HepG2 (cell line): ENCODE measurements around the gene PPM1F. TPM values are rescaled to one million over a fixed set of nuclear protein-coding genes. Genes with fewer than 3 reads are reported as not detected.

Source experiments
- ATAC-seq: fragments of 200-7000 bp; cut with Tn5 transposase; 3 replicates; pipeline ENCODE4 v1.9.1; 2020; ENCODE audit warnings: mild to moderate bottlenecking, moderate library complexity
- BruUV-seq: library from RNA; stranded (reverse); fragments of 400-500 nt; replicated peaks from 2 replicates; lab custom pipeline; 2021; lab: Mats Ljungman, UMichigan
- CTCF ChIA-PET: fragments of 300-600 bp; formaldehyde crosslinking; extraction: SDS; loops from one replicate; lab custom pipeline; 2021; ENCODE audit warnings: low total read pairs, inconsistent platforms, low intra/inter-chr PET ratio; lab: Yijun Ruan, JAX
- POLR2A ChIA-PET: fragments of 350-600 bp; sonication (Branson Sonifier 250); formaldehyde crosslinking; loops from one replicate; lab custom pipeline; 2020; ENCODE audit warnings: antibody characterized with exemption, inconsistent platforms; lab: Yijun Ruan, JAX
- DNase-seq: peaks from one replicate; pipeline ENCODE4 v3.0.0-alpha.2; 2015; ENCODE audit warnings: low spot score
- FAIRE-seq: peaks from 3 replicates; lab custom pipeline; 2011; peaks lifted over from hg19 to GRCh38; lab: Jason Lieb, UNC
- H2AFZ ChIP-seq: one replicate; pipeline ENCODE4 v1.6.1; 2011; ENCODE audit warnings: low read length, inconsistent platforms
- H3K27ac ChIP-seq: fragments of 300-600 bp; 3 replicates; pipeline ENCODE4 v1.8.0; 2011; ENCODE audit warnings: mixed run types, mild to moderate bottlenecking, mixed read lengths, low read length, inconsistent platforms; ENCODE audit not compliant: insufficient read depth; ENCODE audit errors: extremely low read length
- H3K27me3 ChIP-seq, 2 experiments: fragments of 200-600 bp in 1 of 2; 2 replicates in 1 of 2; 3 replicates in 1 of 2; pipeline versions ENCODE4 v1.6.0 to v1.8.0; 2011; ENCODE audit warnings: low read length in 2 of 2, mild to moderate bottlenecking in 2 of 2, moderate library complexity in 2 of 2, inconsistent platforms in 1 of 2; ENCODE audit not compliant: insufficient read depth in 2 of 2, control insufficient read depth in 1 of 2
- H3K36me3 ChIP-seq, 2 experiments: fragments of 200-600 bp in 1 of 2; replicated peaks in 1 of 2; 2 replicates in 1 of 2; 3 replicates in 1 of 2; pipeline versions ENCODE4 v1.5.1 to v1.8.0; 2011; ENCODE audit warnings: low read length in 2 of 2, inconsistent platforms in 1 of 2; ENCODE audit not compliant: insufficient read depth in 2 of 2, control insufficient read depth in 1 of 2
- H3K4me1 ChIP-seq: 2 replicates; pipeline ENCODE4 v1.5.1; 2012; ENCODE audit warnings: low read length, inconsistent platforms; ENCODE audit not compliant: insufficient read depth
- H3K4me2 ChIP-seq: 2 replicates; pipeline ENCODE4 v1.6.0; 2011; ENCODE audit warnings: low read depth, low read length, inconsistent platforms
- H3K4me3 ChIP-seq, 3 experiments: fragments of 200-600 bp in 1 of 3; sonication (generic), shearing (Covaris generic) in 1 of 3; replicated peaks in 1 of 3; 2 replicates each; pipeline ENCODE4 v1.5.1; 2011 to 2016; ENCODE audit warnings: low read length in 3 of 3, inconsistent platforms in 2 of 3, low read depth in 2 of 3, mild to moderate bottlenecking in 2 of 3, control low read depth in 1 of 3, mixed read lengths in 1 of 3; ENCODE audit not compliant: insufficient read depth in 1 of 3
- H3K79me2 ChIP-seq: one replicate; pipeline ENCODE4 v1.6.1; 2011; ENCODE audit warnings: low read length, inconsistent platforms; ENCODE audit not compliant: insufficient read depth
- H3K9ac ChIP-seq: 2 replicates; pipeline ENCODE4 v1.6.0; 2011; ENCODE audit warnings: mild to moderate bottlenecking, low read depth, low read length, inconsistent platforms; ENCODE audit not compliant: insufficient read depth
- H3K9me3 ChIP-seq: 2 replicates; pipeline ENCODE4 v1.5.1; 2012; ENCODE audit warnings: mild to moderate bottlenecking, low read length
- H4K20me1 ChIP-seq: 2 replicates; pipeline ENCODE4 v1.6.0; 2011; ENCODE audit warnings: inconsistent platforms, mild to moderate bottlenecking, low read length, moderate library complexity; ENCODE audit not compliant: insufficient read depth
- CCDC6 ChIP-seq: sonication (generic); formaldehyde crosslinking; IDR thresholded peaks from 2 replicates; pipeline ENCODE4 v1.8.1; 2022; ENCODE audit warnings: mild to moderate bottlenecking, missing genetic modification reagents, moderate library complexity
- HNF4G ChIP-seq, 2 experiments: sonication (generic) in 1 of 2; formaldehyde crosslinking in 1 of 2; IDR thresholded peaks; 2 replicates each; pipeline versions ENCODE4 v1.4.0 to v1.6.1; 2011 to 2020; ENCODE audit warnings: borderline replicate concordance in 2 of 2, low read depth in 2 of 2, mild to moderate bottlenecking in 2 of 2, low read length in 1 of 2, missing genetic modification reagents in 1 of 2, moderate library complexity in 1 of 2
- KDM3A ChIP-seq: IDR thresholded peaks from 2 replicates; pipeline ENCODE4 v1.6.1; 2018; ENCODE audit warnings: low read depth, missing compliant biosample characterization
- POGK ChIP-seq: sonication (generic); formaldehyde crosslinking; conservative IDR thresholded peaks from 2 replicates; pipeline ENCODE4 v1.8.0; 2022; ENCODE audit warnings: mild to moderate bottlenecking, moderate library complexity, missing genetic modification reagents
- TBX2 ChIP-seq: sonication (generic); formaldehyde crosslinking; IDR thresholded peaks from 2 replicates; pipeline ENCODE4 v1.5.0; 2020; ENCODE audit warnings: missing genetic modification reagents, mild to moderate bottlenecking, borderline replicate concordance
- YY1 ChIP-seq: IDR thresholded peaks from 2 replicates; pipeline ENCODE4 v1.6.1; 2011; ENCODE audit warnings: low read length, low read depth, moderate library complexity, mild to moderate bottlenecking; ENCODE audit not compliant: insufficient read depth, insufficient replicate concordance
- ZNF557 ChIP-seq: sonication (generic); formaldehyde crosslinking; IDR thresholded peaks from 2 replicates; pipeline ENCODE4 v1.4.0; 2020; ENCODE audit warnings: missing genetic modification reagents
- WGBS: methylation state at CpG from one replicate; pipeline ENCODE4 v1.1.6; 2017; ENCODE audit warnings: low lambda C conversion rate; 5-methylcytosine and 5-hydroxymethylcytosine counted together
- in situ Hi-C: cut with HindIII; loops from 2 replicates; pipeline ENCODE4 v1.10.0; 2017; ENCODE audit warnings: low pct_unique_long_range_greater_than_20kb; ENCODE audit not compliant: extremely low pct_ligation_motif_present
- intact Hi-C: fragments of 100-400 bp; cut with micrococcal nuclease; formaldehyde crosslinking; loops from one replicate; pipeline ENCODE4 v1.10.0; 2022; ENCODE audit not compliant: unreplicated experiment
- polyA plus RNA-seq, 8 experiments: library from polyadenylated mRNA; depleted of rRNA in 3 of 8; stranded (reverse) in 7 of 8; unstranded in 1 of 8; fragments of >200 nt; fragmentation: Illumina TruSeq in 4 of 8; extraction: Trizol in 4 of 8; gene quantifications; 2 replicates each; pipeline versions ENCODE4 v1.2.1 to v1.2.3, GENCODE V29; 2011 to 2016; ENCODE audit warnings: low read depth in 4 of 8, missing spikeins in 1 of 8, mixed read lengths in 1 of 8; ENCODE audit not compliant: insufficient read depth in 1 of 8
- total RNA-seq, 5 experiments: library from RNA; depleted of rRNA; stranded (reverse); fragments of >200 nt; fragmentation: Illumina TruSeq; extraction: Trizol; gene quantifications; 2 replicates each; pipeline ENCODE4 v1.2.3, GENCODE V29; 2016; ENCODE audit warnings: low read depth in 1 of 5
- TF ChIP-seq, protein P1 (sequence below): sonication (generic); formaldehyde crosslinking; IDR thresholded peaks from 2 replicates; pipeline ENCODE4 v1.5.1; 2020; ENCODE audit warnings: mild to moderate bottlenecking, missing genetic modification reagents, moderate library complexity
- TF ChIP-seq, protein P2 (sequence below): sonication (generic); formaldehyde crosslinking; IDR thresholded peaks from 2 replicates; pipeline ENCODE4 v1.8.0; 2022; ENCODE audit warnings: mild to moderate bottlenecking, missing genetic modification reagents

PPM1F gene
- total and polyA plus RNA-seq, 2 of the 13 experiments (the other 11 are each of a cell fraction or from before 2014, with no cell fraction given), result 11.0 to 19.6 TPM

DNA sequence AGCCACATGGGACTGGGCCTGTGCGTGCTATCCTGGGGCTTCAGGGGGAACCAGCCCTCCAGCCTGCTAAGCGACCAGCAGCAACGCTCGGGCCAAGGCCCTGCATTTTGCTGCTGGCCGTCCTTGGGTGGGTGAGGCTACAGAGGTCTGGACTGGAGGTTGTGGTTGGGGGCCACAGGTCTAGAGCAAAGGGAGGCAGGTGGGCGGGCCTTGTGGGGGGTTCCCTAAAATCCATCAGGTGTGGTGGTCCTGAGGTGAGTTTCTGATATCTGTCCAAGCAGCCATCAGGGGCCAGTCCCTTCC is 34.7 kb downstream of the PPM1F start:
- Histone ChIP-seq H3K9me3 (no peaks in the 10 kb centered on the region), H3K4me3 (no peak overlapping the region; a peak in 1 of 6 replicates), H3K27me3 (no peaks in the 10 kb centered on the region), H2AFZ (no peak overlapping the region), H4K20me1 (no peaks in the 10 kb centered on the region), H3K36me3 (no peaks in the 10 kb centered on the region), H3K27ac (no peak overlapping the region), H3K9ac (no peak overlapping the region), H3K79me2 (no peaks in the 10 kb centered on the region), H3K4me1 (peaks cover 14% of the 10 kb centered on the region), H3K4me2 (peak overlapping the region; percentile 80)
- no TSS peak for BruUV-seq
- ChIA-PET CTCF (no interaction called here), POLR2A (no interaction called here)
- TF ChIP-seq HNF4G (IDR thresholded peaks at IDR 0.05; ENCODE audit: borderline replicate concordance, low read depth, low read length) (no peak), HNF4G (CRISPR knock-in tag; IDR thresholded peaks at IDR 0.05; ENCODE audit: borderline replicate concordance, low read depth) (no peak), POGK (CRISPR knock-in tag) (no peak), ZNF557 (CRISPR knock-in tag) (no peak), CCDC6 (CRISPR knock-in tag) (no peak), TBX2 (CRISPR knock-in tag) (0 out of 2 replicates have a peak, but pooled peaks have one; percentile 25), KDM3A (CRISPR knock-in tag) (no peak), YY1 (no peak)
- TF ChIP-seq, protein P1, sequence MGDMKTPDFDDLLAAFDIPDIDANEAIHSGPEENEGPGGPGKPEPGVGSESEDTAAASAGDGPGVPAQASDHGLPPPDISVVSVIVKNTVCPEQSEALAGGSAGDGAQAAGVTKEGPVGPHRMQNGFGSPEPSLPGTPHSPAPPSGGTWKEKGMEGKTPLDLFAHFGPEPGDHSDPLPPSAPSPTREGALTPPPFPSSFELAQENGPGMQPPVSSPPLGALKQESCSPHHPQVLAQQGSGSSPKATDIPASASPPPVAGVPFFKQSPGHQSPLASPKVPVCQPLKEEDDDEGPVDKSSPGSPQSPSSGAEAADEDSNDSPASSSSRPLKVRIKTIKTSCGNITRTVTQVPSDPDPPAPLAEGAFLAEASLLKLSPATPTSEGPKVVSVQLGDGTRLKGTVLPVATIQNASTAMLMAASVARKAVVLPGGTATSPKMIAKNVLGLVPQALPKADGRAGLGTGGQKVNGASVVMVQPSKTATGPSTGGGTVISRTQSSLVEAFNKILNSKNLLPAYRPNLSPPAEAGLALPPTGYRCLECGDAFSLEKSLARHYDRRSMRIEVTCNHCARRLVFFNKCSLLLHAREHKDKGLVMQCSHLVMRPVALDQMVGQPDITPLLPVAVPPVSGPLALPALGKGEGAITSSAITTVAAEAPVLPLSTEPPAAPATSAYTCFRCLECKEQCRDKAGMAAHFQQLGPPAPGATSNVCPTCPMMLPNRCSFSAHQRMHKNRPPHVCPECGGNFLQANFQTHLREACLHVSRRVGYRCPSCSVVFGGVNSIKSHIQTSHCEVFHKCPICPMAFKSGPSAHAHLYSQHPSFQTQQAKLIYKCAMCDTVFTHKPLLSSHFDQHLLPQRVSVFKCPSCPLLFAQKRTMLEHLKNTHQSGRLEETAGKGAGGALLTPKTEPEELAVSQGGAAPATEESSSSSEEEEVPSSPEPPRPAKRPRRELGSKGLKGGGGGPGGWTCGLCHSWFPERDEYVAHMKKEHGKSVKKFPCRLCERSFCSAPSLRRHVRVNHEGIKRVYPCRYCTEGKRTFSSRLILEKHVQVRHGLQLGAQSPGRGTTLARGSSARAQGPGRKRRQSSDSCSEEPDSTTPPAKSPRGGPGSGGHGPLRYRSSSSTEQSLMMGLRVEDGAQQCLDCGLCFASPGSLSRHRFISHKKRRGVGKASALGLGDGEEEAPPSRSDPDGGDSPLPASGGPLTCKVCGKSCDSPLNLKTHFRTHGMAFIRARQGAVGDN (CRISPR knock-in tag), result peak; percentile 24; the same call in 1 of the 2 replicates
- TF ChIP-seq, protein P2, sequence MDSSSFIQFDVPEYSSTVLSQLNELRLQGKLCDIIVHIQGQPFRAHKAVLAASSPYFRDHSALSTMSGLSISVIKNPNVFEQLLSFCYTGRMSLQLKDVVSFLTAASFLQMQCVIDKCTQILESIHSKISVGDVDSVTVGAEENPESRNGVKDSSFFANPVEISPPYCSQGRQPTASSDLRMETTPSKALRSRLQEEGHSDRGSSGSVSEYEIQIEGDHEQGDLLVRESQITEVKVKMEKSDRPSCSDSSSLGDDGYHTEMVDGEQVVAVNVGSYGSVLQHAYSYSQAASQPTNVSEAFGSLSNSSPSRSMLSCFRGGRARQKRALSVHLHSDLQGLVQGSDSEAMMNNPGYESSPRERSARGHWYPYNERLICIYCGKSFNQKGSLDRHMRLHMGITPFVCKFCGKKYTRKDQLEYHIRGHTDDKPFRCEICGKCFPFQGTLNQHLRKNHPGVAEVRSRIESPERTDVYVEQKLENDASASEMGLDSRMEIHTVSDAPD, result no peak
- FAIRE-seq (no peak), ATAC-seq (no peak), DNase-seq (no peak)
- WGBS, result no CpG with 5 or more reads among the region's 6 CpGs
- in situ Hi-C loops (no loop called here), intact Hi-C loops (no loop called here)
